Fibroblast of the aortic adventitia (primary cell): ENCODE data around the gene IFNL4. TPM values are rescaled to one million over a fixed set of nuclear protein-coding genes. Genes with fewer than 3 reads are reported as not detected.
"Not testable (repeated sequence)": the region's sequence is repeated elsewhere in the genome, so short reads cannot be mapped to it uniquely, and the experiment has no call there.

ENCODE experiments used
- DNase-seq: peaks from one replicate; pipeline ENCODE4 v3.0.0-alpha.2; 2010; ENCODE audit warnings: low read depth
- H3K4me3 ChIP-seq: 2 replicates; pipeline ENCODE4 v1.5.1; 2011; ENCODE audit warnings: low read depth, mild to moderate bottlenecking, control low read depth, low read length, moderate library complexity
- CTCF ChIP-seq: IDR thresholded peaks from 2 replicates; pipeline ENCODE4 v1.5.1; 2011; ENCODE audit warnings: mild to moderate bottlenecking, low read length, control low read depth, inconsistent platforms; ENCODE audit not compliant: insufficient read depth
- total RNA-seq: library from RNA; depleted of rRNA; stranded (reverse); fragments of >200 nt; gene quantifications from 2 replicates; pipeline ENCODE4 v1.2.3, GENCODE V29; 2012; ENCODE audit warnings: low replicate concordance

The IFNL4 gene
- total RNA-seq, 1 donor = not detected

- no peak for DNase-seq
- H3K4me3 ChIP-seq = no peak overlapping the region
- TF ChIP-seq CTCF = no peak
These were observed 33.4 kb upstream of the IFNL4 start for GRCh38 chr19:39282021-39282420.

GRCh38 chr19:39277598-39277997, 28.9 kb upstream of the IFNL4 start:
- no peak for TF ChIP-seq CTCF
- DNase-seq = peak; percentile 6
- H3K4me3 ChIP-seq = no peak overlapping the region

- TF ChIP-seq CTCF = no peak
- no peak overlapping the region for H3K4me3 ChIP-seq
- DNase-seq = no peak
These were observed 28.1 kb upstream of the IFNL4 start for GRCh38 chr19:39276740-39277139.

GRCh38 chr19:39275578-39275977, 26.9 kb upstream of the IFNL4 start:
- H3K4me3 ChIP-seq = no peak overlapping the region
- TF ChIP-seq CTCF = no peak
- no peak for DNase-seq

- not testable (repeated sequence) for H3K4me3 ChIP-seq, DNase-seq
These were observed 25.2 kb upstream of the IFNL4 start for GRCh38 chr19:39273859-39274258.

GRCh38 chr19:39270036-39270871, 21.6 kb upstream of the IFNL4 start:
- TF ChIP-seq CTCF = no peak
- no peak for DNase-seq
- no peak overlapping the region for H3K4me3 ChIP-seq

GRCh38 chr19:39269369-39269768, 20.7 kb upstream of the IFNL4 start:
- H3K4me3 ChIP-seq, DNase-seq: not testable (repeated sequence)

GRCh38 chr19:39268531-39269223, 20.0 kb upstream of the IFNL4 start:
- H3K4me3 ChIP-seq = not testable (repeated sequence)

GRCh38 chr19:39268085-39268484, 19.4 kb upstream of the IFNL4 start, which contains the start of gene IFNL2:
TSS of gene IFNL2 (plus strand) at chr19:39268396. CDS start at chr19:39268569, 173 bp downstream.
- DNase-seq = not testable (repeated sequence)

More at GRCh38 chr19:39268531-39269223, 20.0 kb upstream of the IFNL4 start:
- not testable (repeated sequence) for DNase-seq

More at GRCh38 chr19:39268085-39268484, 19.4 kb upstream of the IFNL4 start, which contains the start of gene IFNL2:
- H3K4me3 ChIP-seq = not testable (repeated sequence)
